HFFc6 (cell line): ENCODE results near the gene SEPTIN5. TPM values are rescaled to one million over a fixed set of nuclear protein-coding genes. Genes with fewer than 3 reads are reported as not detected.

Source experiments
- total RNA-seq, 6 experiments: library from RNA; stranded (reverse); fragmentation: NEBNext Ultra II Directional; extraction: Animal tissue kit (Norgen Biotek cat#: 25700); gene quantifications; 2 replicates in 1 of 6; 3 replicates in 5 of 6; pipeline ENCODE4 v1.2.3, GENCODE V29; 2021

The SEPTIN5 gene
- total RNA-seq, 6 experiments from 2014 or later: 4.9 to 13.7 (median 6.5) TPM

Other genes starting within 250 kb of the SEPTIN5 start
- 100 to 1,000 TPM in 4 of 6 experiments, 10 to 100 TPM in 2; 94.9 to 134 (median 113) TPM for gene UFD1, start 235.3 kb upstream of the SEPTIN5 start, total RNA-seq
- gene CDC45, start 234.6 kb upstream of the SEPTIN5 start, total RNA-seq: 10 to 100 TPM in 5 of 6 experiments, 1 to 10 TPM in 1; 8.8 to 17.4 (median 16.2) TPM
- under 1 TPM in 1 of 6 experiments, not detected in 5; 0.16 TPM for gene CLDN5, start 190.1 kb upstream of the SEPTIN5 start, total RNA-seq
- gene GP1BB, start 9.0 kb downstream of the SEPTIN5 start, total RNA-seq: 1 to 10 TPM in 1 of 6 experiments, under 1 TPM in 2, not detected in 3; 0.27 to 1.1 (median 0.41) TPM
- 1 to 10 TPM in 1 of 6 experiments, under 1 TPM in 4, not detected in 1; 0.14 to 1.1 (median 0.73) TPM for gene TBX1, start 46.3 kb downstream of the SEPTIN5 start, total RNA-seq
- 1 to 10 TPM; 6.6 to 9.6 (median 7.6) TPM for gene GNB1L, start 140.4 kb downstream of the SEPTIN5 start, total RNA-seq
- 10 to 100 TPM; 17.4 to 22.7 (median 19.2) TPM for gene RTL10, start 140.4 kb downstream of the SEPTIN5 start, total RNA-seq
- gene COMT, start 227.3 kb downstream of the SEPTIN5 start, total RNA-seq: 100 to 1,000 TPM; 215 to 306 (median 234) TPM
- 10 to 100 TPM; 24.8 to 30.6 (median 28.3) TPM for gene TXNRD2, start 227.3 kb downstream of the SEPTIN5 start, total RNA-seq